Heart left ventricle (tissue), 16 donors: ENCODE data around the gene OPCML. TPM values are rescaled to one million over a fixed set of nuclear protein-coding genes. Genes with fewer than 3 reads are reported as not detected.

ENCODE experiments used
- ATAC-seq, 4 donors: fragments of 200-7000 bp; cut with Tn5 transposase; one replicate each; pipeline ENCODE4 v1.9.1; 2020 to 2022; ENCODE audit warnings: moderate library complexity in 4 of 4, mild to moderate bottlenecking in 3 of 4, moderate number of reproducible peaks in 1 of 4
- DNase-seq, 5 donors: peaks; one replicate each; pipeline ENCODE4 v3.0.0-alpha.2; 2020
- H3K27ac ChIP-seq, 12 donors: fragments of 200-600 bp; sonication (generic) in 4 of 12; one replicate each; pipeline versions ENCODE4 v1.5.0 to v1.8.0; 2016 to 2022; ENCODE audit warnings: mild to moderate bottlenecking in 2 of 12
- H3K27me3 ChIP-seq, 9 donors: fragments of 200-600 bp; sonication (generic) in 2 of 9; one replicate each; pipeline versions ENCODE4 v1.5.1 to v1.8.0; 2016 to 2022; ENCODE audit warnings: mild to moderate bottlenecking in 3 of 9
- H3K36me3 ChIP-seq, 9 donors: fragments of 200-600 bp; sonication (generic) in 2 of 9; one replicate each; pipeline versions ENCODE4 v1.5.0 to v1.8.0; 2018 to 2022; ENCODE audit warnings: mild to moderate bottlenecking in 2 of 9
- H3K4me1 ChIP-seq, 12 donors: fragments of 200-600 bp; sonication (generic) in 4 of 12; one replicate each; pipeline versions ENCODE4 v1.5.0 to v1.8.0; 2016 to 2022; ENCODE audit warnings: mild to moderate bottlenecking in 3 of 12
- H3K4me3 ChIP-seq, 12 donors: fragments of 200-600 bp; sonication (generic) in 4 of 12; one replicate each; pipeline versions ENCODE4 v1.5.0 to v1.8.0; 2017 to 2022; ENCODE audit warnings: mild to moderate bottlenecking in 9 of 12, moderate library complexity in 4 of 12
- H3K9me3 ChIP-seq, 12 donors: fragments of 200-600 bp; sonication (generic) in 4 of 12; one replicate each; pipeline versions ENCODE4 v1.5.0 to v1.8.0; 2016 to 2022; ENCODE audit warnings: mild to moderate bottlenecking in 1 of 12
- POLR2A ChIP-seq, 2 donors: fragments of 450-650 bp; IDR thresholded peaks; one replicate each; pipeline ENCODE4 v1.6.1; 2017; ENCODE audit warnings: antibody characterized with exemption in 2 of 2, mild to moderate bottlenecking in 2 of 2, moderate library complexity in 2 of 2
- WGBS, 4 donors: extraction: QIAGEN DNeasy Blood & Tissue Kit in 2 of 4; methylation state at CpG; one replicate each; pipeline versions ENCODE4 v1.1.5 to v1.1.7; 2013 to 2018; 5-methylcytosine and 5-hydroxymethylcytosine counted together
- intact Hi-C, 10 donors: fragments of 100-400 bp; cut with DNase I; formaldehyde crosslinking; loops; one replicate each; pipeline versions ENCODE4 v1.11.1 to v1.14.2; 2022
- polyA plus RNA-seq, 2 donors: library from polyadenylated mRNA; stranded (reverse); fragments of 200-250 nt; gene quantifications; one replicate each; pipeline ENCODE4 v1.2.3, GENCODE V29; 2013
- total RNA-seq, 9 donors: library from RNA; depleted of rRNA in 2 of 9; stranded (reverse); fragments of >200 nt in 2 of 9; fragmentation: NEBNext Ultra II Directional in 3 of 9; extraction: Animal tissue kit (Norgen Biotek cat#: 25700) in 3 of 9; gene quantifications; one replicate each; pipeline versions ENCODE4 v1.1.0 to v1.2.4, GENCODE V29; 2016 to 2023
- TF ChIP-seq, protein P1 (sequence below), 12 donors: fragments of 200-600 bp; sonication (generic) in 4 of 12; IDR thresholded peaks; one replicate each; pipeline versions ENCODE4 v1.5.0 to v1.8.0; 2018 to 2022; ENCODE audit warnings: antibody characterized with exemption in 12 of 12, mild to moderate bottlenecking in 5 of 12
- donor health status: ischemic (EF 13 %, LVEDD 7.1; RV severe dilation, severe dysfunction).
- donor health status: healthy with polysubstance abuse.
- donor health status: DM: no; HTN: yes; CAD: no.
- donor health status: DM: no; HTN: no; CAD: no.
- donor health status: ischemic (EF 25% LVEDD 6.9; RV normal size, moderate dysfunction).
- donor health status: ischemic (EF 25% LVEDD 5.7; RV mildly dilated, moderate dysfunction).
- donor health status: healthy.
- donor health status: DM: yes; HTN: yes; CAD: no.
- donor health status: ischemic (EF 35%, LVEDD 5.7; RV mildly dilated, moderate dysfunction).
- donor health status: nonischemic (EF 11% LVEDD 7.7; RV severe dilation, severe dysfunction).
- donor health status: DM: yes; HTN: yes; CAD: no.
- donor health status: PGD.
- donor health status: ischemic (EF 29% LVEDD 5.4; RV normal size, mild dysfunction).
- donor health status: nonischemic (EF 23%, LVEDD 6.1; RV moderate dilation, normal function).

Gene OPCML
- total and polyA plus RNA-seq, 11 donors: 0.04 to 1.3 (median 0.23) TPM; not detected in 3

DNA sequence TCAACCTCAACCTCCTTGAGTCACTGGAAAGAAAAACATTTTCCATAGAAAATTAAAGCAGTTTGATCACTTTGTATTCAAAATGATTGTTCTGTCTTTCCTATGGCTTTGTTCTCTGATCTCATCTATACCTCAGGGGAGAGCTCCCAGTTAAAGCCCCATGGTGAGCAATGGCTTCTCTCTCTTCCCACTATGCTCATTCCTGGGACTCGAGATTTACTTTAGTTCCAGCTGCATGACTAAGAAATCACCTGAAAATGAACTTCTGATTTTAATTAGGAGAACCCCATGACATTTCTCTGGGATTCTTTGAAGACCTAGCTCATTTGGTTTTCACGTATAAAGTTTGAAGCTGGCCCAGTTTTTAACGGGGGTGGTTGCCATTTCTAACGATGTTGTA is 921.5 kb downstream of the OPCML start:
- no peak overlapping the region for H3K27ac ChIP-seq
- H3K4me3 ChIP-seq: no peak overlapping the region
- no peaks in the 10 kb centered on the region for H3K27me3 ChIP-seq
- DNase-seq: no peak
- WGBS, 4 donors: 87 to 91% (median 88%) methylated on average over 4 of the region's 4 CpGs
- no peaks in the 10 kb centered on the region for H3K4me1 ChIP-seq
- H3K9me3 ChIP-seq: no peaks in the 10 kb centered on the region
- no peaks in the 10 kb centered on the region for H3K36me3 ChIP-seq
- TF ChIP-seq POLR2A (IDR thresholded peaks at IDR 0.05): no peak
- TF ChIP-seq, protein P1, sequence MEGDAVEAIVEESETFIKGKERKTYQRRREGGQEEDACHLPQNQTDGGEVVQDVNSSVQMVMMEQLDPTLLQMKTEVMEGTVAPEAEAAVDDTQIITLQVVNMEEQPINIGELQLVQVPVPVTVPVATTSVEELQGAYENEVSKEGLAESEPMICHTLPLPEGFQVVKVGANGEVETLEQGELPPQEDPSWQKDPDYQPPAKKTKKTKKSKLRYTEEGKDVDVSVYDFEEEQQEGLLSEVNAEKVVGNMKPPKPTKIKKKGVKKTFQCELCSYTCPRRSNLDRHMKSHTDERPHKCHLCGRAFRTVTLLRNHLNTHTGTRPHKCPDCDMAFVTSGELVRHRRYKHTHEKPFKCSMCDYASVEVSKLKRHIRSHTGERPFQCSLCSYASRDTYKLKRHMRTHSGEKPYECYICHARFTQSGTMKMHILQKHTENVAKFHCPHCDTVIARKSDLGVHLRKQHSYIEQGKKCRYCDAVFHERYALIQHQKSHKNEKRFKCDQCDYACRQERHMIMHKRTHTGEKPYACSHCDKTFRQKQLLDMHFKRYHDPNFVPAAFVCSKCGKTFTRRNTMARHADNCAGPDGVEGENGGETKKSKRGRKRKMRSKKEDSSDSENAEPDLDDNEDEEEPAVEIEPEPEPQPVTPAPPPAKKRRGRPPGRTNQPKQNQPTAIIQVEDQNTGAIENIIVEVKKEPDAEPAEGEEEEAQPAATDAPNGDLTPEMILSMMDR (IDR thresholded peaks at IDR 0.05): no peak
- ATAC-seq: no peak
- intact Hi-C loops: no loop called here

DNA sequence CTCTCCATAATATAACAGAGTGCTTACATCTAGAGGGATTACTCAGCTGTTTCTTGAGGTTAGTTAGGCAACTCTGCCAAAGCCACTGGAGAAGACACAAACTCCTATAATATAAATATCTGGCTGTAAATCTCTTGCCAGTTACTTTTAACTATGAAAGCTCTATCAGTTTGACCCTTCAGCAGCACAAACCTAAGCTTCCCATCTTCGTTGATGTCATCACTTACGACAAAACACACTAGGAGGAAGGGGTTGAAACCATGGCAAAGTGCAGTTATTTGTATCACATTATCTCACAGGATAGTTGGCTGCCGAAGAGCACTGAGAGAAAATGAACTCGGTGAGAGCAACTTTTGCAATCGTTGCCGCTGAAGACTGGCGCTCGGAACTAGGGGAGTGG is 922.1 kb downstream of the OPCML start:
- TF ChIP-seq, protein P1 (IDR thresholded peaks at IDR 0.05): no peak
- TF ChIP-seq POLR2A (IDR thresholded peaks at IDR 0.05): no peak
- intact Hi-C loops: no loop called here
- Histone ChIP-seq H3K4me3 (no peak overlapping the region), H3K27ac (no peak overlapping the region), H3K4me1 (no peaks in the 10 kb centered on the region), H3K27me3 (no peaks in the 10 kb centered on the region), H3K9me3 (no peaks in the 10 kb centered on the region), H3K36me3 (no peaks in the 10 kb centered on the region)
- 66 to 81% (median 76%) methylated on average over 8 of the region's 8 CpGs for WGBS, 4 donors
- DNase-seq: no peak
- ATAC-seq: no peak

DNA sequence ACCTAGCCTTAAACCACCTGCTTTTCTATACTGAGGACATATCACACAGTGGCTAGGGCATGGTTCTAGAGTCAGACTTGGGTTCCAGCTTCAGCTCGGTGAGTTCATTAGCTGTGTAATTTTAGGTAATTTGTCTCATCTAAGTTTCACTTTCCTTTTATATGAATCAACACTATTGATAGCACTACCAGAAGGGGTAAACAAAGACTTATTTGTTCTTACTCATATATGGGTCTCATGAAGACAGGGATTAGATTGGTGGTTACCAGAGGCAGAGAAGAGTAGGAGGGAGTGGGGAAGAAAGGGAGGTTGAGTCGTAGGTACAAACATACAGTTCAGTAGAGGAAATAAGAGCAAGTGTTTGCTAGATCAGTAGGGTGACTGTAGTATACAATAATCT is 924.7 kb downstream of the OPCML start:
- Histone ChIP-seq H3K36me3 (no peaks in the 10 kb centered on the region), H3K4me3 (no peak overlapping the region), H3K9me3 (no peaks in the 10 kb centered on the region), H3K4me1 (no peaks in the 10 kb centered on the region), H3K27me3 (no peaks in the 10 kb centered on the region), H3K27ac (no peak overlapping the region)
- 55 to 83% (median 71%) methylated on average over 2 of the region's 2 CpGs for WGBS, 4 donors
- TF ChIP-seq, protein P1 (IDR thresholded peaks at IDR 0.05): no peak
- TF ChIP-seq POLR2A (IDR thresholded peaks at IDR 0.05): no peak
- ATAC-seq: no peak
- intact Hi-C loops: no loop called here
- no peak for DNase-seq

DNA sequence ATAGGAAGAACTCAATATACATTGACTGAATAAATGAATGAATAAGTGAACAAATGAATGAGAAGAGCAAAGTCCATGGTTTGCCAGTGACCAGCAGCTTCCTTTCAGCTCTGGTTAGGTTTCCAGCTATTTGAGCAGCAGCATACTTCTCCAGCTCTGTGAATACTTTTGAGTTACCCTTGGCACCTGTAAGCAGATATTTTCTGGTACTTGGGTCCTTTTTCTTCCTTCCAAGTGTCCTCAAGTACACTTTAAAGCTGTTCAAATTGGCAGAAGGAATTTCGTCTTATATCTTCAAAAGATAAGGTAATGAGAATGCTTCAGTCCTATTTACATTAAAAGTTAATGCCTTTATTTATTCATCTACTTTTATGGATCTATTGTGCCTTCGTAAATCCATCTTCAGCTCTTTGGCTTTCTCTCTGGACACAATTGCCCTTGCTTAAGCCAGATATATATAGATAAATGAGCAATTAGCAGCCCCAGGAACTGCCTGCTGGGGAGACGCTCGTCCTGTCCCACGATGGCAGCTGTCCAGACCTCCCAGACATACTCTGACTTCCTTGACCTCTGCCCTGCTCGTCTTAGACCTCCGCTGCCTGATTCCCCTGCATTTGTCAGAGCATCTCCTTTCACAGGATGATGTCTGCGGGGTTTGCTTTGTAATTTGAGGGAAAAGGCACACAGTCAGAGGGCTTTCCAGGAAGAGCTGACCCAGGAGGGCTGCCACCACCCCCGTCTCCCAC is 926.3 kb downstream of the OPCML start:
- DNase-seq: no peak
- Histone ChIP-seq H3K4me1 (no peaks in the 10 kb centered on the region), H3K9me3 (no peaks in the 10 kb centered on the region), H3K27ac (no peak overlapping the region), H3K36me3 (no peaks in the 10 kb centered on the region), H3K27me3 (no peaks in the 10 kb centered on the region), H3K4me3 (no peak overlapping the region)
- WGBS, 4 donors: 33 to 41% (median 36%) methylated on average over 9 of the region's 9 CpGs
- intact Hi-C loops: no loop called here
- no peak for ATAC-seq
- no peak for TF ChIP-seq POLR2A (IDR thresholded peaks at IDR 0.05)
- TF ChIP-seq, protein P1 (IDR thresholded peaks at IDR 0.05): no peak
